ENCODE results near the gene GK2.

- TF ChIP-seq CTCF (IDR thresholded peaks at IDR 0.05) (no peak), ZBTB33 (IDR thresholded peaks at IDR 0.05; ENCODE audit: borderline replicate concordance, low read depth) (no peak), EZH2phosphoT487 (IDR thresholded peaks at IDR 0.05; ENCODE audit: borderline replicate concordance, low read depth) (no peak), SMC3 (IDR thresholded peaks at IDR 0.05; ENCODE audit: low read depth, low read length) (no peak), TEAD4 (IDR thresholded peaks at IDR 0.05; ENCODE audit: borderline replicate concordance, insufficient read depth) (no peak), POLR2AphosphoS5 (IDR thresholded peaks at IDR 0.05; ENCODE audit: low read depth, low read length) (no peak), USF1 (IDR thresholded peaks at IDR 0.05; ENCODE audit: borderline replicate concordance, low read depth) (no peak), REST (IDR thresholded peaks at IDR 0.05; ENCODE audit: low read depth, low read length) (no peak), EP300 (IDR thresholded peaks at IDR 0.05; ENCODE audit: borderline replicate concordance in 1 of 2, low read depth in 1 of 2, low read length in 1 of 2) (no peak), FOXM1 (IDR thresholded peaks at IDR 0.05; ENCODE audit: low read depth) (no peak), ELF1 (IDR thresholded peaks at IDR 0.05) (no peak), GATA2 (CRISPR knock-in tag; IDR thresholded peaks at IDR 0.05) (no peak), SIN3A (IDR thresholded peaks at IDR 0.05; ENCODE audit: borderline replicate concordance, low read depth, low read length) (no peak), USF2 (IDR thresholded peaks at IDR 0.05; ENCODE audit: borderline replicate concordance, low read depth, low read length) (no peak)
Measured at GRCh38 chr4:79367096-79367495, 40.9 kb downstream of the GK2 start.
